HG02642 (cell line): ENCODE data around the gene ETFDH.
"Not testable (repeated sequence)": the region's sequence is repeated elsewhere in the genome, so short reads cannot be mapped to it uniquely, and the experiment has no call there.

ENCODE experiments used
- ATAC-seq: cut with Tn5 transposase; IDR thresholded peaks from one replicate; pipeline ENCODE4 v1.9.1; 2021; ENCODE audit warnings: mild to moderate bottlenecking; ENCODE audit not compliant: unreplicated experiment, poor library complexity

ETFDH gene

GRCh38 chr4:158746537-158746936 lies 74.4 kb downstream of the ETFDH start:
- not testable (repeated sequence) for ATAC-seq

GRCh38 chr4:158750379-158750778 lies 78.3 kb downstream of the ETFDH start:
- no peak for ATAC-seq

- ATAC-seq, result no peak
These were observed 82.5 kb downstream of the ETFDH start for GRCh38 chr4:158754385-158755180.

- ATAC-seq, result not testable (repeated sequence)
These were observed 83.7 kb downstream of the ETFDH start for GRCh38 chr4:158755819-158756218.

- no peak for ATAC-seq
These were observed 84.5 kb downstream of the ETFDH start for GRCh38 chr4:158756588-158756987.

GRCh38 chr4:158758142-158758541 lies 86.0 kb downstream of the ETFDH start:
- no peak for ATAC-seq

- ATAC-seq, result no peak
These were observed 86.6 kb downstream of the ETFDH start for GRCh38 chr4:158758703-158759102.
